ENCODE data around the gene RIMS3.

RIMS3 gene

GRCh38 chr1:40668769-40669525 lies 3.5 kb upstream of the RIMS3 start:
- Histone ChIP-seq H3K9me3 (ENCODE audit: control insufficient read depth in 2 of 2, low read length in 2 of 2) (no peaks in the 10 kb centered on the region), H3K4me1 (ENCODE audit: control insufficient read depth in 2 of 2, insufficient read depth in 2 of 2, low read length in 2 of 2) (peaks cover 0 to 12% of the 10 kb centered on the region in 2 donors), H3K27ac (ENCODE audit: low read depth in 2 of 2, low read length in 2 of 2) (no peak overlapping the region), H3K4me3 (ENCODE audit: low read length in 2 of 2) (peak overlapping the region; percentile 5 to 45), H3K36me3 (ENCODE audit: control insufficient read depth in 2 of 2, insufficient read depth in 2 of 2, low read length in 2 of 2) (no peaks in the 10 kb centered on the region), H3K9ac (ENCODE audit: low read depth in 1 of 2, low read length in 2 of 2) (peak overlapping the region in 1 of 2 donors; percentile 62), H3K27me3 (ENCODE audit: control insufficient read depth in 2 of 2, insufficient read depth in 2 of 2, low read length in 2 of 2) (no peaks in the 10 kb centered on the region)

- no peaks in the 10 kb centered on the region for H3K9me3 ChIP-seq (ENCODE audit: control insufficient read depth in 2 of 2, low read length in 2 of 2)
- peak overlapping the region in 1 of 2 donors; percentile 24 for H3K9ac ChIP-seq (ENCODE audit: low read depth in 1 of 2, low read length in 2 of 2)
- peaks cover 3 to 12% of the 10 kb centered on the region in 2 donors for H3K4me1 ChIP-seq (ENCODE audit: control insufficient read depth in 2 of 2, insufficient read depth in 2 of 2, low read length in 2 of 2)
- H3K4me3 ChIP-seq (ENCODE audit: low read length in 2 of 2) = peak overlapping the region; percentile 27 to 52
- no peaks in the 10 kb centered on the region for H3K27me3 ChIP-seq (ENCODE audit: control insufficient read depth in 2 of 2, insufficient read depth in 2 of 2, low read length in 2 of 2)
- no peak overlapping the region for H3K27ac ChIP-seq (ENCODE audit: low read depth in 2 of 2, low read length in 2 of 2)
- H3K36me3 ChIP-seq (ENCODE audit: control insufficient read depth in 2 of 2, insufficient read depth in 2 of 2, low read length in 2 of 2) = peaks cover 0 to 4% of the 10 kb centered on the region in 2 donors
These were observed 691 bp downstream of the RIMS3 start for GRCh38 chr1:40664791-40665190.

GRCh38 chr1:40664167-40664537 lies 1.3 kb downstream of the RIMS3 start:
- Histone ChIP-seq H3K27ac (ENCODE audit: low read depth in 2 of 2, low read length in 2 of 2) (no peak overlapping the region), H3K4me3 (ENCODE audit: low read length in 2 of 2) (no peak overlapping the region), H3K27me3 (ENCODE audit: control insufficient read depth in 2 of 2, insufficient read depth in 2 of 2, low read length in 2 of 2) (no peaks in the 10 kb centered on the region), H3K36me3 (ENCODE audit: control insufficient read depth in 2 of 2, insufficient read depth in 2 of 2, low read length in 2 of 2) (peaks cover 0 to 4% of the 10 kb centered on the region in 2 donors), H3K4me1 (ENCODE audit: control insufficient read depth in 2 of 2, insufficient read depth in 2 of 2, low read length in 2 of 2) (peaks cover 3 to 12% of the 10 kb centered on the region in 2 donors), H3K9ac (ENCODE audit: low read depth in 1 of 2, low read length in 2 of 2) (no peak overlapping the region), H3K9me3 (ENCODE audit: control insufficient read depth in 2 of 2, low read length in 2 of 2) (no peaks in the 10 kb centered on the region)

- peak overlapping the region; percentile 23 to 42 for H3K27ac ChIP-seq (ENCODE audit: low read depth in 2 of 2, low read length in 2 of 2)
- no peak overlapping the region for H3K9ac ChIP-seq (ENCODE audit: low read depth in 1 of 2, low read length in 2 of 2)
- peaks cover 3 to 9% of the 10 kb centered on the region in 2 donors for H3K4me1 ChIP-seq (ENCODE audit: control insufficient read depth in 2 of 2, insufficient read depth in 2 of 2, low read length in 2 of 2)
- H3K27me3 ChIP-seq (ENCODE audit: control insufficient read depth in 2 of 2, insufficient read depth in 2 of 2, low read length in 2 of 2) = no peaks in the 10 kb centered on the region
- H3K4me3 ChIP-seq (ENCODE audit: low read length in 2 of 2) = no peak overlapping the region
- H3K36me3 ChIP-seq (ENCODE audit: control insufficient read depth in 2 of 2, insufficient read depth in 2 of 2, low read length in 2 of 2) = peaks cover 0 to 4% of the 10 kb centered on the region in 2 donors
- no peaks in the 10 kb centered on the region for H3K9me3 ChIP-seq (ENCODE audit: control insufficient read depth in 2 of 2, low read length in 2 of 2)
These were observed 1.9 kb downstream of the RIMS3 start for GRCh38 chr1:40663324-40664166.

GRCh38 chr1:40662864-40663263 lies 2.6 kb downstream of the RIMS3 start:
- Histone ChIP-seq H3K27ac (ENCODE audit: low read depth in 2 of 2, low read length in 2 of 2) (peak overlapping the region; percentile 23 to 42), H3K36me3 (ENCODE audit: control insufficient read depth in 2 of 2, insufficient read depth in 2 of 2, low read length in 2 of 2) (peaks cover 0 to 4% of the 10 kb centered on the region in 2 donors), H3K4me3 (ENCODE audit: low read length in 2 of 2) (no peak overlapping the region), H3K4me1 (ENCODE audit: control insufficient read depth in 2 of 2, insufficient read depth in 2 of 2, low read length in 2 of 2) (peaks cover 3 to 9% of the 10 kb centered on the region in 2 donors), H3K27me3 (ENCODE audit: control insufficient read depth in 2 of 2, insufficient read depth in 2 of 2, low read length in 2 of 2) (no peaks in the 10 kb centered on the region), H3K9me3 (ENCODE audit: control insufficient read depth in 2 of 2, low read length in 2 of 2) (no peaks in the 10 kb centered on the region), H3K9ac (ENCODE audit: low read depth in 1 of 2, low read length in 2 of 2) (no peak overlapping the region)

- H3K9ac ChIP-seq (ENCODE audit: low read depth in 1 of 2, low read length in 2 of 2) = no peak overlapping the region
- H3K4me3 ChIP-seq (ENCODE audit: low read length in 2 of 2) = no peak overlapping the region
- no peaks in the 10 kb centered on the region for H3K27me3 ChIP-seq (ENCODE audit: control insufficient read depth in 2 of 2, insufficient read depth in 2 of 2, low read length in 2 of 2)
- H3K4me1 ChIP-seq (ENCODE audit: control insufficient read depth in 2 of 2, insufficient read depth in 2 of 2, low read length in 2 of 2) = peaks cover 3 to 9% of the 10 kb centered on the region in 2 donors
- no peak overlapping the region for H3K27ac ChIP-seq (ENCODE audit: low read depth in 2 of 2, low read length in 2 of 2)
- H3K9me3 ChIP-seq (ENCODE audit: control insufficient read depth in 2 of 2, low read length in 2 of 2) = no peaks in the 10 kb centered on the region
- peaks cover 0 to 4% of the 10 kb centered on the region in 2 donors for H3K36me3 ChIP-seq (ENCODE audit: control insufficient read depth in 2 of 2, insufficient read depth in 2 of 2, low read length in 2 of 2)
These were observed 3.3 kb downstream of the RIMS3 start for GRCh38 chr1:40662151-40662550.

GRCh38 chr1:40661678-40662077 lies 3.8 kb downstream of the RIMS3 start:
- peaks cover 0 to 4% of the 10 kb centered on the region in 2 donors for H3K36me3 ChIP-seq (ENCODE audit: control insufficient read depth in 2 of 2, insufficient read depth in 2 of 2, low read length in 2 of 2)
- peaks cover 3 to 9% of the 10 kb centered on the region in 2 donors for H3K4me1 ChIP-seq (ENCODE audit: control insufficient read depth in 2 of 2, insufficient read depth in 2 of 2, low read length in 2 of 2)
- H3K9me3 ChIP-seq (ENCODE audit: control insufficient read depth in 2 of 2, low read length in 2 of 2) = no peaks in the 10 kb centered on the region
- H3K9ac ChIP-seq (ENCODE audit: low read depth in 1 of 2, low read length in 2 of 2) = no peak overlapping the region
- no peak overlapping the region for H3K4me3 ChIP-seq (ENCODE audit: low read length in 2 of 2)
- no peak overlapping the region for H3K27ac ChIP-seq (ENCODE audit: low read depth in 2 of 2, low read length in 2 of 2)
- H3K27me3 ChIP-seq (ENCODE audit: control insufficient read depth in 2 of 2, insufficient read depth in 2 of 2, low read length in 2 of 2) = no peaks in the 10 kb centered on the region

GRCh38 chr1:40659649-40659947 lies 5.9 kb downstream of the RIMS3 start:
- H3K27ac ChIP-seq (ENCODE audit: low read depth in 2 of 2, low read length in 2 of 2) = no peak overlapping the region
- H3K9ac ChIP-seq (ENCODE audit: low read depth in 1 of 2, low read length in 2 of 2) = no peak overlapping the region
- peaks cover 0 to 4% of the 10 kb centered on the region in 2 donors for H3K36me3 ChIP-seq (ENCODE audit: control insufficient read depth in 2 of 2, insufficient read depth in 2 of 2, low read length in 2 of 2)
- H3K27me3 ChIP-seq (ENCODE audit: control insufficient read depth in 2 of 2, insufficient read depth in 2 of 2, low read length in 2 of 2) = no peaks in the 10 kb centered on the region
- peaks cover 0 to 3% of the 10 kb centered on the region in 2 donors for H3K4me1 ChIP-seq (ENCODE audit: control insufficient read depth in 2 of 2, insufficient read depth in 2 of 2, low read length in 2 of 2)
- H3K4me3 ChIP-seq (ENCODE audit: low read length in 2 of 2) = no peak overlapping the region
- H3K9me3 ChIP-seq (ENCODE audit: control insufficient read depth in 2 of 2, low read length in 2 of 2) = no peaks in the 10 kb centered on the region

- no peak overlapping the region for H3K27ac ChIP-seq (ENCODE audit: low read depth in 2 of 2, low read length in 2 of 2)
- H3K36me3 ChIP-seq (ENCODE audit: control insufficient read depth in 2 of 2, insufficient read depth in 2 of 2, low read length in 2 of 2) = peaks cover 0 to 4% of the 10 kb centered on the region in 2 donors
- peaks cover 0 to 3% of the 10 kb centered on the region in 2 donors for H3K4me1 ChIP-seq (ENCODE audit: control insufficient read depth in 2 of 2, insufficient read depth in 2 of 2, low read length in 2 of 2)
- H3K9me3 ChIP-seq (ENCODE audit: control insufficient read depth in 2 of 2, low read length in 2 of 2) = no peaks in the 10 kb centered on the region
- H3K4me3 ChIP-seq (ENCODE audit: low read length in 2 of 2) = no peak overlapping the region
- no peak overlapping the region for H3K9ac ChIP-seq (ENCODE audit: low read depth in 1 of 2, low read length in 2 of 2)
- no peaks in the 10 kb centered on the region for H3K27me3 ChIP-seq (ENCODE audit: control insufficient read depth in 2 of 2, insufficient read depth in 2 of 2, low read length in 2 of 2)
These were observed 6.5 kb downstream of the RIMS3 start for GRCh38 chr1:40658751-40659648.
